Left ventricle myocardium inferior (tissue), 1 donor: ENCODE results near the gene BNIP5. TPM values are rescaled to one million over a fixed set of nuclear protein-coding genes. Genes with fewer than 3 reads are reported as not detected.

Experiments used
- DNase-seq: peaks from one replicate; pipeline ENCODE4 v3.0.0-alpha.2; 2020
- H3K27ac ChIP-seq: fragments of 200-600 bp; replicated peaks from 2 replicates; pipeline ENCODE4 v1.8.0; 2021
- H3K27me3 ChIP-seq: fragments of 200-600 bp; 2 replicates; pipeline ENCODE4 v1.8.0; 2021; ENCODE audit warnings: low read depth
- H3K36me3 ChIP-seq: fragments of 200-600 bp; 2 replicates; pipeline ENCODE4 v1.8.0; 2021
- H3K4me1 ChIP-seq: fragments of 200-600 bp; 2 replicates; pipeline ENCODE4 v1.8.0; 2021
- H3K4me3 ChIP-seq: fragments of 200-600 bp; 2 replicates; pipeline ENCODE4 v1.8.0; 2021; ENCODE audit warnings: mild to moderate bottlenecking, moderate library complexity
- H3K9me3 ChIP-seq: fragments of 200-600 bp; replicated peaks from 2 replicates; pipeline ENCODE4 v1.8.0; 2021
- intact Hi-C: fragments of 100-400 bp; cut with micrococcal nuclease; formaldehyde crosslinking; loops from one replicate; pipeline ENCODE4 v1.11.0; 2022
- total RNA-seq: library from RNA; stranded (reverse); fragmentation: NEBNext Ultra II Directional; extraction: Animal tissue kit (Norgen Biotek cat#: 25700); gene quantifications from one replicate; pipeline ENCODE4 v1.2.1, GENCODE V29; 2021
- TF ChIP-seq, protein P1 (sequence below): fragments of 200-600 bp; IDR thresholded peaks from 2 replicates; pipeline ENCODE4 v1.8.0; 2021; ENCODE audit warnings: antibody characterized with exemption, mild to moderate bottlenecking, borderline replicate concordance
- donor health status: DM: no; HTN: yes; CAD: no; lungs with severe emphysema.

Gene BNIP5
- total RNA-seq, 1 donor from 2014 or later: not detected

DNA sequence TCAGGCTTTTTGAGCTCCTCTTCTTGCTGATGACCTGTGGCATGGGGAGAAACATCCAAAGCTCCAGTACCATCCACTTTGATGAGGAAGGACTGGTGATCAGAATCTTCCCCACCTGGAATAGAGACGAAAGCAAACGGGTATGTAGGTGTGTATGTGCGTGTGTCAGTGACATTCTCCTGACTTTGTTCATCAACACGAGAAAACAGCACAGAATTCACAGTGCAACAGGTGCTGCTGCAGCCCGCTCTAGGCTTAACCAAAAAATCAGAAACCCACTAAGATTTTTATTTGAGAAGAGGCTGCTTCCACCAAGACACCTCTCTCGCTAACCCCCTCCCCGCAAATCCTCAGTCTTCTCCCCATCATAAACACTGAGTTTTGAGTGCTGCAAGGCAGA lies 8.1 kb downstream of the BNIP5 start:
- Histone ChIP-seq H3K27me3 (peaks cover 84% of the 10 kb centered on the region), H3K27ac (no peak overlapping the region), H3K36me3 (no peaks in the 10 kb centered on the region), H3K4me3 (no peak overlapping the region), H3K4me1 (peaks cover 3% of the 10 kb centered on the region), H3K9me3 (no peaks in the 10 kb centered on the region)
- DNase-seq: no peak
- intact Hi-C loops: no loop called here
- TF ChIP-seq, protein P1, sequence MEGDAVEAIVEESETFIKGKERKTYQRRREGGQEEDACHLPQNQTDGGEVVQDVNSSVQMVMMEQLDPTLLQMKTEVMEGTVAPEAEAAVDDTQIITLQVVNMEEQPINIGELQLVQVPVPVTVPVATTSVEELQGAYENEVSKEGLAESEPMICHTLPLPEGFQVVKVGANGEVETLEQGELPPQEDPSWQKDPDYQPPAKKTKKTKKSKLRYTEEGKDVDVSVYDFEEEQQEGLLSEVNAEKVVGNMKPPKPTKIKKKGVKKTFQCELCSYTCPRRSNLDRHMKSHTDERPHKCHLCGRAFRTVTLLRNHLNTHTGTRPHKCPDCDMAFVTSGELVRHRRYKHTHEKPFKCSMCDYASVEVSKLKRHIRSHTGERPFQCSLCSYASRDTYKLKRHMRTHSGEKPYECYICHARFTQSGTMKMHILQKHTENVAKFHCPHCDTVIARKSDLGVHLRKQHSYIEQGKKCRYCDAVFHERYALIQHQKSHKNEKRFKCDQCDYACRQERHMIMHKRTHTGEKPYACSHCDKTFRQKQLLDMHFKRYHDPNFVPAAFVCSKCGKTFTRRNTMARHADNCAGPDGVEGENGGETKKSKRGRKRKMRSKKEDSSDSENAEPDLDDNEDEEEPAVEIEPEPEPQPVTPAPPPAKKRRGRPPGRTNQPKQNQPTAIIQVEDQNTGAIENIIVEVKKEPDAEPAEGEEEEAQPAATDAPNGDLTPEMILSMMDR: no peak

DNA sequence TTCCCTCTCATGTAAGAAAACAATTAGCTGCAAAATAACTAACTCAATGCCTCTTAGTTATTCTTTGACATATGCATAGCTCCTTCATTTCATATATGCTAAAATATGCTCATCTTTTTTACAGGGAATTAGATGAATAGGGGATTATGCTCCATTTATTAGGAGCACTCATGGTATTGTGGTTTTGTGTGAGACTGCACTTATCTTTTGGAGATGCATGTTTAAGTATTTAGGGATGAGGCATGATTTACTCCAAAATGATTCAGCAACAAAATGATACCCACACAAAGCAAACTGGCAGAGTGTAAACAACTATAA lies 8.8 kb downstream of the BNIP5 start:
- Histone ChIP-seq H3K4me3 (no peak overlapping the region), H3K36me3 (no peaks in the 10 kb centered on the region), H3K4me1 (no peaks in the 10 kb centered on the region), H3K9me3 (no peaks in the 10 kb centered on the region), H3K27me3 (peaks cover 83% of the 10 kb centered on the region), H3K27ac (no peak overlapping the region)
- intact Hi-C loops: no loop called here
- DNase-seq: no peak
- TF ChIP-seq, protein P1: no peak

DNA sequence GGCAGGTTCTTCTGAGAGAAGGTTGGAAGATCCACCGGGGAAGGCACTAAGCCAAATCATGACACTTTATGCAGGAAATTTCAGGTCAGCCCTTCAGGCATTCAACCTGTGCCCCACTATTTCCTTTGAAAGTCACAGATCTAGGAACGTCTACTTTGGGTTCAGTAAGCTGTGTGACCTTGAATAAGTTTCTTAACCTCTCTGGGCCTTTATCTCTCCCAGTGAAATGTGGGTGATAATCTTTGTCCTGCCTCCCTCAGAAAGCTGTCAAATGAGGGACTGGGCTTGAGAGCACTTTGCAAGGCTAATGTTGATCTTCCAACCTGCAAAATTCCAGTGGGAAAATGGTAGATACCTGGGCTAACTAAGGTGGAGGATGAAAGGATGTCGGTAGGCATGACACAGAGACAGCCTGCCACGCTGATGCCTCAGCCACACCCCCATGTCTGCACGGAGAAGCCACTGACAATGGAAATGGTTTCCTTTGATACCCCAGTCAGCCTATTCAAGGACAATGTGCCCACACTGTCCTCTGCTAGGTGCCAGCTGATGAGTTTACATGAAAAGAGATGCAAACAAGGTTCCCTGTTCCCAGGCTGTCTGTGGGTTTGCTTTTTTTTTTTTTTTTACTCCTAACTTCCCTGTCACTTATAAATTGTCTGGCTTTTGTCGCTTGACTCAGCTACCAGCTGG lies 9.3 kb downstream of the BNIP5 start:
- DNase-seq: no peak
- H3K4me1 ChIP-seq: no peaks in the 10 kb centered on the region
- H3K9me3 ChIP-seq: no peaks in the 10 kb centered on the region
- H3K27ac ChIP-seq: no peak overlapping the region
- TF ChIP-seq, protein P1: no peak
- no peak overlapping the region for H3K4me3 ChIP-seq
- intact Hi-C loops: no loop called here
- peaks cover 83% of the 10 kb centered on the region for H3K27me3 ChIP-seq
- no peaks in the 10 kb centered on the region for H3K36me3 ChIP-seq

DNA sequence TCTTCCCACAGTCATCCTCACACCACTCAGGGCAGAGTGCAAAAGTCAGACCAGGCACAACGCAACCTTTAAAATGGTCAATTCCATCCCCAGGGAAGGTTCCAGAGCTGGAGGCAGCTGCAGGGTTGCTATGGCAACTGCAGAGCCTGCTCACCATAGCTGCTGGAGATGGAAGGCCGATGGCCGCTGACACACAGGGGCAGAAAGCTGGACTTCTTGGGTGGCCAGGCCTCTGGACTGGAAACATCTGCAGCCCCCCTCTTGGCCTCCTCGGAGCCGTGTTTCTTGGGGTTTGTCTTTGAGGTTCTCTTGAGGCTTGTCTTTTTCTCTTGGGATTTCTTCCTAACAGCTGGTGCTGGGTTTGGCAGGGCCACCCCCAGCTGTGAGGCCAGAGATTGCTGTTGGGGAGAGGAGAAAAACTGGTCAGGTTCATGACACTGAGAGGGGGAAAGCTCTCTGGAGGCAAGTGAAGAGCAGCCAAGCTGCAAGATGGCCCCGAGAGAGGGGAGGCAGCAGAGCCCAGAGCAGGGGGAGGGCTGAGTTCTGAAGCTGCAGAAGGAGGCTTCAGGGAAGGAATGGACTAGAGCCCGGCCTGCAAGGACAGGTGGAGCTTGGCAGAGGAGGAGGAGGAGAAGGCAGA lies 10.2 kb downstream of the BNIP5 start:
- Histone ChIP-seq H3K36me3 (no peaks in the 10 kb centered on the region), H3K27me3 (peaks cover 75% of the 10 kb centered on the region), H3K9me3 (no peaks in the 10 kb centered on the region), H3K4me3 (no peak overlapping the region), H3K4me1 (no peaks in the 10 kb centered on the region), H3K27ac (no peak overlapping the region)
- no peak for DNase-seq
- intact Hi-C loops: no loop called here
- TF ChIP-seq, protein P1: no peak

DNA sequence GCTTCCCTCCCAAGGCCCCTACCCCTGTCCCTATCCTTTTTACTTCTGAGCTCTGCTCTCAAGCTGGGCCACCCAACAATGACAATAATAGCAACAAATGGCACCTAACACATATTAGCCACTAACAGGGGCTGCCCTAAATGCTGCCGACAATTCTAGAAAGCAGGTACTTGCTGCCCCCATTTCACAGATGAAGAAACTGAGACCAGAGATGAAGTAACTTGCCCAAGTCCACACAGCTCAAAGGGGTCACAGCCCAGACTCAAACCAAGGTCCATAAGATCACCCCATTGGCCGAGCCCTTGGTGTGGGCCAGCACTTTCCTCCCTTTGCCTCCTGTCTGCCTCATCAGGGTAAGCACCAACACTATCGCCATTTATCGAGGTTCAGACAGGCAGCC lies 12.0 kb downstream of the BNIP5 start:
- DNase-seq: no peak
- no peaks in the 10 kb centered on the region for H3K4me1 ChIP-seq

More for the DNA sequence above, 12.0 kb downstream of the BNIP5 start:
- Histone ChIP-seq H3K36me3 (no peaks in the 10 kb centered on the region), H3K27me3 (peaks cover 75% of the 10 kb centered on the region), H3K27ac (no peak overlapping the region), H3K9me3 (no peaks in the 10 kb centered on the region), H3K4me3 (no peak overlapping the region)
- TF ChIP-seq, protein P1: no peak
- intact Hi-C loops: no loop called here
